HepG2 (cell line): Measurements from ENCODE around the gene LEMD3. TPM values are rescaled to one million over a fixed set of nuclear protein-coding genes. Genes with fewer than 3 reads are reported as not detected.

Experiments used
- SCMH1 ChIP-seq: sonication (generic); formaldehyde crosslinking; IDR thresholded peaks from 2 replicates; pipeline ENCODE4 v1.9.0; 2021; ENCODE audit warnings: missing genetic modification reagents, mild to moderate bottlenecking, borderline replicate concordance
- ZNF672 ChIP-seq: sonication (generic); formaldehyde crosslinking; IDR thresholded peaks from 2 replicates; pipeline ENCODE4 v1.8.1; 2022; ENCODE audit warnings: missing genetic modification reagents
- ZNF720 ChIP-seq: sonication (generic); formaldehyde crosslinking; IDR thresholded peaks from 2 replicates; pipeline ENCODE4 v1.4.0; 2020; ENCODE audit warnings: missing genetic modification reagents
- ZNF839 ChIP-seq: sonication (generic); formaldehyde crosslinking; IDR thresholded peaks from 2 replicates; pipeline ENCODE4 v1.4.0; 2020; ENCODE audit warnings: missing genetic modification reagents, mild to moderate bottlenecking, borderline replicate concordance
- polyA plus RNA-seq, 8 experiments: library from polyadenylated mRNA; depleted of rRNA in 3 of 8; stranded (reverse) in 7 of 8; unstranded in 1 of 8; fragments of >200 nt; fragmentation: Illumina TruSeq in 4 of 8; extraction: Trizol in 4 of 8; gene quantifications; 2 replicates each; pipeline versions ENCODE4 v1.2.1 to v1.2.3, GENCODE V29; 2011 to 2016; ENCODE audit warnings: low read depth in 4 of 8, missing spikeins in 1 of 8, mixed read lengths in 1 of 8; ENCODE audit not compliant: insufficient read depth in 1 of 8
- total RNA-seq, 5 experiments: library from RNA; depleted of rRNA; stranded (reverse); fragments of >200 nt; fragmentation: Illumina TruSeq; extraction: Trizol; gene quantifications; 2 replicates each; pipeline ENCODE4 v1.2.3, GENCODE V29; 2016; ENCODE audit warnings: low read depth in 1 of 5
- TF ChIP-seq, protein P1 (sequence below): sonication (generic); formaldehyde crosslinking; IDR thresholded peaks from 2 replicates; pipeline ENCODE4 v1.5.1; 2020; ENCODE audit warnings: mild to moderate bottlenecking, missing genetic modification reagents, moderate library complexity
- TF ChIP-seq, protein P2 (sequence below): sonication (generic); formaldehyde crosslinking; IDR thresholded peaks from 2 replicates; pipeline ENCODE4 v1.5.1; 2020; ENCODE audit warnings: mild to moderate bottlenecking, missing genetic modification reagents
- TF ChIP-seq, protein P3 (sequence below): sonication (generic); formaldehyde crosslinking; IDR thresholded peaks from 2 replicates; pipeline ENCODE4 v1.8.1; 2022; ENCODE audit warnings: low read depth, mild to moderate bottlenecking, missing genetic modification reagents

The LEMD3 gene
- total and polyA plus RNA-seq, 2 of the 13 experiments (the other 11 are each of a cell fraction or from before 2014, with no cell fraction given): 9.3 to 18.7 TPM

DNA sequence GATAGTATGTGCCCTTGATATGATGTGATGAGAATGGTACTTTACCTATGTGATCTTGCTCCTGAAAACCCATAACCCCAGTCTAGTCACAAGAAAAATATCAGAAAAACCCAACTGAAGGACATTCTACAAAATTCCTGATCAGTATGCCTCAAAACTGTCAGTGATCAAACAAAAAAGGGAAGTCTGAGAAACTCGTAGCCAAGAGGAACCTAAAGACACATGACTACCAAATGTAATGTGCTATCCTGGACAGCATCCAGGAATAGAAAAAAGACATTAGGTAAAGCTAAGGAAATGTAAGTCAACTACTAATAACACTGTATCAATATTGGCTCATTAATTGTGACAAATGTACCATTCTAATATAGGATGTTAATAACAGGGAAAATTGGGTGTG, 44.1 kb upstream of the LEMD3 start (continued):
- TF ChIP-seq, protein P1, sequence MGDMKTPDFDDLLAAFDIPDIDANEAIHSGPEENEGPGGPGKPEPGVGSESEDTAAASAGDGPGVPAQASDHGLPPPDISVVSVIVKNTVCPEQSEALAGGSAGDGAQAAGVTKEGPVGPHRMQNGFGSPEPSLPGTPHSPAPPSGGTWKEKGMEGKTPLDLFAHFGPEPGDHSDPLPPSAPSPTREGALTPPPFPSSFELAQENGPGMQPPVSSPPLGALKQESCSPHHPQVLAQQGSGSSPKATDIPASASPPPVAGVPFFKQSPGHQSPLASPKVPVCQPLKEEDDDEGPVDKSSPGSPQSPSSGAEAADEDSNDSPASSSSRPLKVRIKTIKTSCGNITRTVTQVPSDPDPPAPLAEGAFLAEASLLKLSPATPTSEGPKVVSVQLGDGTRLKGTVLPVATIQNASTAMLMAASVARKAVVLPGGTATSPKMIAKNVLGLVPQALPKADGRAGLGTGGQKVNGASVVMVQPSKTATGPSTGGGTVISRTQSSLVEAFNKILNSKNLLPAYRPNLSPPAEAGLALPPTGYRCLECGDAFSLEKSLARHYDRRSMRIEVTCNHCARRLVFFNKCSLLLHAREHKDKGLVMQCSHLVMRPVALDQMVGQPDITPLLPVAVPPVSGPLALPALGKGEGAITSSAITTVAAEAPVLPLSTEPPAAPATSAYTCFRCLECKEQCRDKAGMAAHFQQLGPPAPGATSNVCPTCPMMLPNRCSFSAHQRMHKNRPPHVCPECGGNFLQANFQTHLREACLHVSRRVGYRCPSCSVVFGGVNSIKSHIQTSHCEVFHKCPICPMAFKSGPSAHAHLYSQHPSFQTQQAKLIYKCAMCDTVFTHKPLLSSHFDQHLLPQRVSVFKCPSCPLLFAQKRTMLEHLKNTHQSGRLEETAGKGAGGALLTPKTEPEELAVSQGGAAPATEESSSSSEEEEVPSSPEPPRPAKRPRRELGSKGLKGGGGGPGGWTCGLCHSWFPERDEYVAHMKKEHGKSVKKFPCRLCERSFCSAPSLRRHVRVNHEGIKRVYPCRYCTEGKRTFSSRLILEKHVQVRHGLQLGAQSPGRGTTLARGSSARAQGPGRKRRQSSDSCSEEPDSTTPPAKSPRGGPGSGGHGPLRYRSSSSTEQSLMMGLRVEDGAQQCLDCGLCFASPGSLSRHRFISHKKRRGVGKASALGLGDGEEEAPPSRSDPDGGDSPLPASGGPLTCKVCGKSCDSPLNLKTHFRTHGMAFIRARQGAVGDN (CRISPR knock-in tag): no peak
- TF ChIP-seq ZNF839 (no peak), SCMH1 (CRISPR knock-in tag) (no peak), ZNF672 (CRISPR knock-in tag) (no peak), ZNF720 (no peak)
- TF ChIP-seq, protein P2, sequence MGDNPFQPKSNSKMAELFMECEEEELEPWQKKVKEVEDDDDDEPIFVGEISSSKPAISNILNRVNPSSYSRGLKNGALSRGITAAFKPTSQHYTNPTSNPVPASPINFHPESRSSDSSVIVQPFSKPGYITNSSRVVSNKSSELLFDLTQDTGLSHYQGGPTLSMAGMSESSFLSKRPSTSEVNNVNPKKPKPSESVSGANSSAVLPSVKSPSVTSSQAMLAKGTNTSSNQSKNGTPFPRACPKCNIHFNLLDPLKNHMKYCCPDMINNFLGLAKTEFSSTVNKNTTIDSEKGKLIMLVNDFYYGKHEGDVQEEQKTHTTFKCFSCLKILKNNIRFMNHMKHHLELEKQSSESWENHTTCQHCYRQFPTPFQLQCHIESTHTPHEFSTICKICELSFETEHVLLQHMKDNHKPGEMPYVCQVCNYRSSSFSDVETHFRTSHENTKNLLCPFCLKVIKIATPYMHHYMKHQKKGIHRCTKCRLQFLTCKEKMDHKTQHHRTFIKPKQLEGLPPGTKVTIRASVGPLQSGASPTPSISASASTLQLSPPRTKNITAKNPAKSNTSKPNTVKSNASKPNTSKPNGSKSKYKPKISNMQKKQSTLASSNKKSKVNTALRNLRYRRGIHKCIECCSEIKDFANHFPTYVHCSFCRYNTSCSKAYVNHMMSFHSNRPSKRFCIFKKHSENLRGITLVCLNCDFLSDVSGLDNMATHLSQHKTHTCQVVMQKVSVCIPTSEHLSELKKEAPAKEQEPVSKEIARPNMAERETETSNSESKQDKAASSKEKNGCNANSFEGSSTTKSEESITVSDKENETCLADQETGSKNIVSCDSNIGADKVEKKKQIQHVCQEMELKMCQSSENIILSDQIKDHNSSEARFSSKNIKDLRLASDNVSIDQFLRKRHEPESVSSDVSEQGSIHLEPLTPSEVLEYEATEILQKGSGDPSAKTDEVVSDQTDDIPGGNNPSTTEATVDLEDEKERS (CRISPR knock-in tag): no peak
- TF ChIP-seq, protein P3, sequence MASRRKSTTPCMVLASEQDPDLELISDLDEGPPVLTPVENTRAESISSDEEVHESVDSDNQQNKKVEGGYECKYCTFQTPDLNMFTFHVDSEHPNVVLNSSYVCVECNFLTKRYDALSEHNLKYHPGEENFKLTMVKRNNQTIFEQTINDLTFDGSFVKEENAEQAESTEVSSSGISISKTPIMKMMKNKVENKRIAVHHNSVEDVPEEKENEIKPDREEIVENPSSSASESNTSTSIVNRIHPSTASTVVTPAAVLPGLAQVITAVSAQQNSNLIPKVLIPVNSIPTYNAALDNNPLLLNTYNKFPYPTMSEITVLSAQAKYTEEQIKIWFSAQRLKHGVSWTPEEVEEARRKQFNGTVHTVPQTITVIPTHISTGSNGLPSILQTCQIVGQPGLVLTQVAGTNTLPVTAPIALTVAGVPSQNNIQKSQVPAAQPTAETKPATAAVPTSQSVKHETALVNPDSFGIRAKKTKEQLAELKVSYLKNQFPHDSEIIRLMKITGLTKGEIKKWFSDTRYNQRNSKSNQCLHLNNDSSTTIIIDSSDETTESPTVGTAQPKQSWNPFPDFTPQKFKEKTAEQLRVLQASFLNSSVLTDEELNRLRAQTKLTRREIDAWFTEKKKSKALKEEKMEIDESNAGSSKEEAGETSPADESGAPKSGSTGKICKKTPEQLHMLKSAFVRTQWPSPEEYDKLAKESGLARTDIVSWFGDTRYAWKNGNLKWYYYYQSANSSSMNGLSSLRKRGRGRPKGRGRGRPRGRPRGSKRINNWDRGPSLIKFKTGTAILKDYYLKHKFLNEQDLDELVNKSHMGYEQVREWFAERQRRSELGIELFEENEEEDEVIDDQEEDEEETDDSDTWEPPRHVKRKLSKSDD (CRISPR knock-in tag): no peak
